DND-41 (cell line): Measurements from ENCODE around the gene TCP11X2.
"Not testable (repeated sequence)": the region's sequence is repeated elsewhere in the genome, so short reads cannot be mapped to it uniquely, and the experiment has no call there.

Experiments used
- ATAC-seq: fragments of 200-7000 bp; cut with Tn5 transposase; 3 replicates; pipeline ENCODE4 v1.9.1; 2021; ENCODE audit warnings: low read depth; ENCODE audit not compliant: insufficient read depth
- DNase-seq: peaks from one replicate; pipeline ENCODE4 v3.0.0-alpha.2; 2020
- H2AFZ ChIP-seq: 2 replicates; pipeline ENCODE4 v1.6.0; 2012; ENCODE audit warnings: low read depth, low read length
- H3K27ac ChIP-seq: 2 replicates; pipeline ENCODE4 v1.5.1; 2012; ENCODE audit warnings: low read length, inconsistent platforms
- H3K27me3 ChIP-seq: fragments of 200-600 bp; sonication (generic); 2 replicates; pipeline ENCODE4 v1.6.0; 2012; ENCODE audit warnings: low read length, mild to moderate bottlenecking, inconsistent platforms; ENCODE audit not compliant: insufficient read depth, poor library complexity
- H3K36me3 ChIP-seq: 2 replicates; pipeline ENCODE4 v1.5.1; 2012; ENCODE audit warnings: low read length, inconsistent platforms; ENCODE audit not compliant: insufficient read depth
- H3K4me1 ChIP-seq: 2 replicates; pipeline ENCODE4 v1.5.1; 2012; ENCODE audit warnings: mild to moderate bottlenecking, low read length; ENCODE audit not compliant: insufficient read depth
- H3K4me2 ChIP-seq: 2 replicates; pipeline ENCODE4 v1.6.0; 2012; ENCODE audit warnings: mild to moderate bottlenecking, moderate library complexity, low read length, inconsistent platforms; ENCODE audit not compliant: insufficient read depth
- H3K4me3 ChIP-seq, 2 experiments: fragments of 200-600 bp in 1 of 2; shearing (Covaris generic) in 1 of 2; 2 replicates each; pipeline ENCODE4 v1.5.1; 2012 to 2016; ENCODE audit warnings: inconsistent platforms in 2 of 2, low read length in 2 of 2, mild to moderate bottlenecking in 2 of 2, low read depth in 1 of 2, moderate library complexity in 1 of 2
- H3K79me2 ChIP-seq: 2 replicates; pipeline ENCODE4 v1.6.0; 2012; ENCODE audit warnings: low read length, inconsistent platforms; ENCODE audit not compliant: insufficient read depth
- H3K9ac ChIP-seq: 2 replicates; pipeline ENCODE4 v1.6.0; 2012; ENCODE audit warnings: low read depth, mild to moderate bottlenecking, inconsistent platforms, low read length, moderate library complexity
- H3K9me3 ChIP-seq: 2 replicates; pipeline ENCODE4 v1.5.1; 2012; ENCODE audit warnings: low read length, moderate library complexity, mild to moderate bottlenecking, inconsistent platforms; ENCODE audit not compliant: insufficient read depth, severe bottlenecking
- H4K20me1 ChIP-seq: 2 replicates; pipeline ENCODE4 v1.6.0; 2012; ENCODE audit warnings: low read length; ENCODE audit not compliant: insufficient read depth
- EZH2 ChIP-seq: IDR thresholded peaks from 3 replicates; pipeline ENCODE4 v1.6.1; 2012; ENCODE audit warnings: borderline replicate concordance, low read depth, mild to moderate bottlenecking, moderate library complexity, low read length, inconsistent platforms; ENCODE audit not compliant: severe bottlenecking
- TF ChIP-seq, protein P1 (sequence below): IDR thresholded peaks from 2 replicates; pipeline ENCODE4 v1.5.1; 2012; ENCODE audit warnings: borderline replicate concordance, low read length, moderate library complexity, mild to moderate bottlenecking; ENCODE audit not compliant: poor library complexity, severe bottlenecking; ENCODE audit errors: extremely low read depth

TCP11X2 gene

DNA sequence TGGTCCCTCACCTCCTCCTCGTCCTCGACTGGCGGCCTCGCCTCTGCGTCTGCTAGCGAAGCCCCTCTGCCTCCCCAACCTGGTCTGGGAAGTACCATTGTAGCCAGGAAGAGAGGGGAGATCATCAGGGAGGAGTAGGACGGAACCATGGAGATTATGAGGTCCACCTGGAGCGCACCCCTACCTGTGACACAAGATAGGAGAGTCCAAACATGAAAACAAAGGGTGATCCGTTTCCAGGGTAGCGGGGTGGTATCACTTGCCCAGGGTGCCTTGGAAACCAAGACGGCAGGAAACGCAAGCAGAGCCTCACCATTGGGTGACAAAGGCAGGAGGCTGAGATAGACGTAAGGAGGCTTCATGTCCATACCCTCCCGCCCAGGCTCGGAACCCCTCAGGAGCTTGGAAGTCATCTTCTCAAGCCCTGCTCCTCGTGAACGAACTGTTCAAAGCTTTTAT lies at the start of gene TCP11X2:
Gene TCP11X2 (minus strand): TSS at position 51 of the 459 bp plus-strand sequence.
- ATAC-seq, H3K4me3 ChIP-seq, H3K9me3 ChIP-seq: not testable (repeated sequence)

DNA sequence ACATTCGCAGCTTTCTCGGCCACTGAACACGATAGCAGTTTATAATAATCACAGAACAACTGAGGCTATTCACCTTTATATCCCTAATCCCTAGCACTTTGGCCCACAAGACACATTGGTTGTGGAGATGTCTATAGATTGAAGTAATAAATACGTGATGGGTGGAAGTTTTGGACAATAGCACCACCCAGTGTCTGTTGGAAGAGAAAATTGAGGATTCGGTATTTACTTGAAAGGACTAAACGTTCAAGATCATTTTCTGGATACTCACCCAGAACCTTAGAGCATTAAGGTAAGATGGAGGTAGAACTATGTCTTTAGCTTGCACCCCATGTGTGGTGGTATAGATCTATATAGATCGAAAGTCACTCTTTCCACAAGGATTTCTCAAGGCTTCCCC lies 45.7 kb upstream of the TCP11X2 start:
- no peak for DNase-seq
- TF ChIP-seq, protein P1, sequence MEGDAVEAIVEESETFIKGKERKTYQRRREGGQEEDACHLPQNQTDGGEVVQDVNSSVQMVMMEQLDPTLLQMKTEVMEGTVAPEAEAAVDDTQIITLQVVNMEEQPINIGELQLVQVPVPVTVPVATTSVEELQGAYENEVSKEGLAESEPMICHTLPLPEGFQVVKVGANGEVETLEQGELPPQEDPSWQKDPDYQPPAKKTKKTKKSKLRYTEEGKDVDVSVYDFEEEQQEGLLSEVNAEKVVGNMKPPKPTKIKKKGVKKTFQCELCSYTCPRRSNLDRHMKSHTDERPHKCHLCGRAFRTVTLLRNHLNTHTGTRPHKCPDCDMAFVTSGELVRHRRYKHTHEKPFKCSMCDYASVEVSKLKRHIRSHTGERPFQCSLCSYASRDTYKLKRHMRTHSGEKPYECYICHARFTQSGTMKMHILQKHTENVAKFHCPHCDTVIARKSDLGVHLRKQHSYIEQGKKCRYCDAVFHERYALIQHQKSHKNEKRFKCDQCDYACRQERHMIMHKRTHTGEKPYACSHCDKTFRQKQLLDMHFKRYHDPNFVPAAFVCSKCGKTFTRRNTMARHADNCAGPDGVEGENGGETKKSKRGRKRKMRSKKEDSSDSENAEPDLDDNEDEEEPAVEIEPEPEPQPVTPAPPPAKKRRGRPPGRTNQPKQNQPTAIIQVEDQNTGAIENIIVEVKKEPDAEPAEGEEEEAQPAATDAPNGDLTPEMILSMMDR, result no peak
- TF ChIP-seq EZH2, result no peak
- H3K36me3 ChIP-seq, result no peaks in the 10 kb centered on the region
- H3K79me2 ChIP-seq, result no peaks in the 10 kb centered on the region
- H3K27ac ChIP-seq, result no peak overlapping the region
- no peak for ATAC-seq
- H3K4me3 ChIP-seq, result no peak overlapping the region
- no peak overlapping the region for H3K4me2 ChIP-seq
- H2AFZ ChIP-seq, result no peak overlapping the region
- no peaks in the 10 kb centered on the region for H3K27me3 ChIP-seq
- no peak overlapping the region for H3K9ac ChIP-seq
- H3K4me1 ChIP-seq, result no peaks in the 10 kb centered on the region
- H4K20me1 ChIP-seq, result no peaks in the 10 kb centered on the region
- no peaks in the 10 kb centered on the region for H3K9me3 ChIP-seq

More for the DNA sequence above, at the start of gene TCP11X2:
- H3K4me2 ChIP-seq, H3K4me1 ChIP-seq, H4K20me1 ChIP-seq, H3K36me3 ChIP-seq, DNase-seq, H2AFZ ChIP-seq, H3K27ac ChIP-seq, H3K79me2 ChIP-seq, H3K27me3 ChIP-seq, H3K9ac ChIP-seq: not testable (repeated sequence)

DNA sequence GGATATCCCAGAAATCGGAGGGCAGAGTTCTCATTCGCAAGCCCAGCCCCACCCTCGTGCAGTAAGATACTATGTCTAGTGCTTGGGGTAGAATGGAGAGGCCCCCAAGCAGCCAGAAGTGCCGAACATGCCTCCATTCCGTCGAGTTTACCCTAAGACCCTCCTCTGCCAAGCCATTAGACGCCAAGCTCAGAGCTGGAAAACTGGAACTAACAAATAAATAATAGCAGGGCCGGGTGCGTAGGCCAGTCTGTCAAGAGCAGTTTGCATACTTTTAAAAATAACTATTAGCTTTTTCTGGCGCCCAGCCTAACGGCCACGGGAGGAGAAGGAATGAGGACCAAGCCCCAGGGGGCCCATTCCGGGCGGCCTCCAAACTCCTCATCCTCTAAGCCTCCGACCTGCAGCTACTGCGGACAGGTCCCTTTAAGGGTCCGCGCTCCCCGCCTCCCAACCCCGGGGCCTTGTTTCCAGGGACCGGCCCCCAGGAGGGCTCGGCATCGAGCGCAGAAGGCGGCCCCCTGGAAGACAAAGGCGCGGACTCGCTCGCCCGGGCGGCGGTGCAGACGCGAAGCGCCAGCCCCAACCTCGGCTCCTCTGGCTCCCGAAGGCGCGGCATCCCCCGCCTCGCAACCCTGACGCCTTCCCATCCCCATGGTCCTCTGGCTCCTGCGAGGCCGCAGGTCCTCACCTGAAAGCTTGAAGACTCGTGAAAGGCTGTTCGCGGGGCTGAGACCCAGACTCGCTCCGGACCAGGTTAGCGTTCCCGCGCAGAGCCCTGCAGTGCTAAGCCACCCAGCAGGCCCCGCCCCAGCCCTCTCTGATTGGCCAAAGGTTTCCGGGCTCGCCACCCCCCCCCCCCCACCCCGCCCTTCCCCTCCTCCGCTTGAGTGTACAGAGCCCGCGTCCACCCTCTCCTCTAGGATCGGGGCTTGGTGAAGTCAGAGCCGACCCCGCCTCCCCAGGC lies 44.6 kb upstream of the TCP11X2 start, which contains the start of gene TMSB15A:
Gene TMSB15A (minus strand): TSS at position 765 of the 967 bp plus-strand sequence.
- H4K20me1 ChIP-seq, result no peaks in the 10 kb centered on the region
- H3K27ac ChIP-seq, result no peak within 1 kb of the TSS
- no peaks in the 10 kb centered on the region for H3K27me3 ChIP-seq
- H3K9ac ChIP-seq, result no peak within 1 kb of the TSS
- H3K9me3 ChIP-seq, result no peaks in the 10 kb centered on the region
- no peak within 1 kb of the TSS for H3K4me2 ChIP-seq
- H3K4me3 ChIP-seq, result no peak within 1 kb of the TSS
- no peak for TF ChIP-seq EZH2
- TF ChIP-seq, protein P1, result no peak
- H3K4me1 ChIP-seq, result no peaks in the 10 kb centered on the region
- no peak for ATAC-seq
- no peaks in the 10 kb centered on the region for H3K79me2 ChIP-seq
- DNase-seq, result no peak
- no peak within 1 kb of the TSS for H2AFZ ChIP-seq
- no peaks in the 10 kb centered on the region for H3K36me3 ChIP-seq

DNA sequence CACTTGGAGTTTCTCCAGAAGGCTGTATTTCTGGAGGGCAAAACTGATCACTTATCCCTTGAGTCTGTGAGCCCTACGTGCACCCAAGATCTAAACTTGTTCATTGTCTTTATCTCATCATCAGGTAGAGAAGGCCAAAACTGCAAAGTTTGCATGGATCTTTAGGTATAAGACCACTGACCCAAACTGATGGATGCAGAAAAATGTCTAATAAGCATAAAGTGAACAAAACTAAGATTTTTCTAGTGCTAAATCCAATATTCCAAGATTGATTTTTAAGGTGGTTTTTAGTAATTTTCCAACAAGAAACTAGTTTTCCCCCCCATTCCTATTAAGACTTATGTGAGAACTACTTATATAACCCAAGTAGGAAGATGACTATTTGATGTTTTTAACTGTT lies 42.9 kb upstream of the TCP11X2 start:
- Histone ChIP-seq H3K27me3 (no peaks in the 10 kb centered on the region), H4K20me1 (no peaks in the 10 kb centered on the region), H3K9me3 (no peaks in the 10 kb centered on the region), H2AFZ (no peak overlapping the region), H3K9ac (no peak overlapping the region), H3K27ac (no peak overlapping the region), H3K4me1 (no peaks in the 10 kb centered on the region), H3K4me3 (no peak overlapping the region), H3K4me2 (no peak overlapping the region), H3K79me2 (no peaks in the 10 kb centered on the region), H3K36me3 (no peaks in the 10 kb centered on the region)
- ATAC-seq (no peak), DNase-seq (no peak)
- no peak for TF ChIP-seq EZH2
- TF ChIP-seq, protein P1, result no peak
